GM18868 (cell line): ENCODE data around the gene BACE2.
"Not testable (repeated sequence)": the region's sequence is repeated elsewhere in the genome, so short reads cannot be mapped to it uniquely, and the experiment has no call there.

Experiments used
- ATAC-seq: cut with Tn5 transposase; IDR thresholded peaks from one replicate; pipeline ENCODE4 v1.9.1; 2021; ENCODE audit warnings: mild to moderate bottlenecking, moderate library complexity; ENCODE audit not compliant: unreplicated experiment

Gene BACE2

DNA sequence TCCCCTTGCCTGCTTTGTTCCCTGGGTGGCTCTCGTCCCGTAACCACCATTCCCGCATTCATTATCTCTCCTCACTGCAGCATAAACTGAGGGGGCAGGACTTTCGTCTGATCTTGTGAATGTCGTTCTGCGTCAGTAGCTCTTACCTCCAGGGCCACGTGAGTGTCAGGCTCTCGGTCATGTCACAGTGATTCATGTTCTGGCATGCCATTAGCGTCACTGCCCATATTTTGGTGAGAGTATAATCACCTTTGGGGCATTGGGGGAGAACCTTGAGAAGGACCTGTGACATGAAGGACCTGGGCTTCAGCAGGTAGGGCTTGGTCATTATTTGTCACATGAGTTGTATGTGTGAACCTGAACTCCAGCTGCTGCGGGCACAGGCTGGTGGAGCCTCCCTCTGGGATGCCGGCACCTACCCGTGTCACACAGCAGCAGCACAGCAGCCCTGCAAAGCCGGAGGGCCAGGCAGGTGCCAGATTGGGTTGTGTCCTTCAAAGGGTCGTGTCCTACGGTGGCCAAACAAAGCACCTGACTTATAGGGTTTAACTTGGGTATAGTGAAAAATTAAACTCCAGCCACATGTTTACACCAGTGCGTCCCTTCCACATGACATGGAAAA, 68.5 kb downstream of the BACE2 start:
- no peak for ATAC-seq

GRCh38 chr21:41238081-41238796, 70.3 kb downstream of the BACE2 start:
- not testable (repeated sequence) for ATAC-seq

DNA sequence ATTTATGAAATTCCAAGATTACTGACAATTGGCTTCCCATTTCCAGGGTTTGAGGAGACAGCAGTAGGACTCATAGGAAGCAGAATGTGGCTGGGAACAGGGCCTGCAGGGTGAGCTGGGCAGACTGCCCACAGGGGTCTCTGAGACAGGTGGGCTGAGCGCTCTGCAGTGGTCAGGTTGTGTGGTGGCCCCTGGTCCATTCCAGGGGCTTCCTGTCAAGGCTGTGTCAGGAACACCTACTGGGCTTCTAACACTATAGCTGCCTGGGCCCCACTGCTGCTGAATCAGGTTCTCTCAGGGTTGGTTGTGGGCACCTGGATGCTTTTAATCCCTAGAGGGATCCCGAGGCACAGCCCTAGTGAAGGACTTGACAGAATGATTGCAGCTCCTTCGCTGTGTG, 72.1 kb downstream of the BACE2 start:
- ATAC-seq: no peak

DNA sequence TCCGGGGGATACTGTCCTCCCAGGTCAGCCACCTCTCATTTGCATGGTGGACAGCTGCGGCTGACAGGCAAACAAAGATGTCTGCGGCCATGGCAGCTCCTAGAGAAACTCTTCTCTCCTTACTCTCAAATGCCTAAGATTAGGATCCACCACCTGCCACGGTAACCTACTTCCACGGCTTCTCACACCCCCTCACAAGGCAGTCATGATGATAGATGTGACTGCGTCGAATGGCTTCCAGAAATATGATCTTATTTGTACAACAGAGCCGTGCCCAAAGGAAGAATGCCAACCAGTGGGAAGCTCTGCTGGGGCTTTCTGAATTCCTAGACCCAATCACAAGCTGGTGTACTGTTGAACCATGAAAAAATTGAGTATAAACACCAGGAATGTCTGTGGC, 73.4 kb downstream of the BACE2 start:
- ATAC-seq: no peak

DNA sequence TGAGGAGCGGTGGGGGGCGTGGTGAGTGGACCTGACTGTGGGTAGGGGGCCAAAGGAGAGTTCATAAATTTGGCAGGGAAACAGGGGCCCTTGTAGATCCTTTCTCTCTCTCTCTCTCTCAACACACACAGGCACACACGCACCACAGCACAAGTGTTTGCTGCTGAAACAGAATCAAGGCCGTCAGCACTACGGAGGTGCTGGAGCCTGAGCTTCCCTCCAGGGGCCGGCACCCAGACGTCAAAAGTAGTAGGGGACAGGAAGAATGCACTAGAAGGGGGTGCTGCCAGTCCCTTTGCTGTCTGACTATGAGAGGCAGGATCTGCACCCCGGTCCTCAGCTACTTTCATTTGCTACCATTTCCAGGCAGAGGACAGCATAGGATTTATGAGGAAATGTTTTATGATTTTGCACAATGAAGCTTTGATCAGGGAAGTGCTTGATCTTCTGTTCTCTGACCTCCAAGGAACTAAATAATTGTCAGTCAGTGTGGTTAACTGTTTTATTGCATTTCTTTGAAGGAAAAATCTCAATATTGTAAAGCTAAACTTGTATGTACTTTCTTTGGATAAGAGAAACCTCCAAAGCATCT, 74.4 kb downstream of the BACE2 start:
- ATAC-seq: no peak

- ATAC-seq: no peak
These were observed 75.1 kb downstream of the BACE2 start for GRCh38 chr21:41243107-41243506.

DNA sequence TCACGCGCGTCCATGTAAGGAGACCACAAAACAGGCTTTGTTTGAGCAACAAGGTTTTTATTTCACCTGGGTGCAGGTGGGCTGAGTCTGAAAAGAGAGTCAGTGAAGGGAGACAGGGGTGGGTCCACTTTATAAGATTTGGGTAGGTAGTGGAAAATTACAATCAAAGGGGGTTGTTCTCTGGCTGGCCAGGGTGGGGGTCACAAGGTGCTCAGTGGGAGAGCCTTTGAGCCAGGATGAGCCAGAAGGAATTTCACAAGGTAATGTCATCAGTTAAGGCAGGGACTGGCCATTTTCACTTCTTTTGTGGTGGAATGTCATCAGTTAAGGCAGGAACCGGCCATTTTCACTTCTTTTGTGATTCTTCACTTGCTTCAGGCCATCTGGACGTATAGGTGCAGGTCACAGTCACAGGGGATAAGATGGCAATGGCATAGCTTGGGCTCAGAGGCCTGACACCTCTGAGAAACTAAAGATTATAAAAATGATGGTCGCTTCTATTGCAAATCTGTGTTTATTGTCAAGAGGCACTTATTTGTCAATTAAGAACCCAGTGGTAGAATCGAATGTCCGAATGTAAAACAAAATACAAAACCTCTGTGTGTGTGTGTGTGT, 76.4 kb downstream of the BACE2 start:
- ATAC-seq: not testable (repeated sequence)

DNA sequence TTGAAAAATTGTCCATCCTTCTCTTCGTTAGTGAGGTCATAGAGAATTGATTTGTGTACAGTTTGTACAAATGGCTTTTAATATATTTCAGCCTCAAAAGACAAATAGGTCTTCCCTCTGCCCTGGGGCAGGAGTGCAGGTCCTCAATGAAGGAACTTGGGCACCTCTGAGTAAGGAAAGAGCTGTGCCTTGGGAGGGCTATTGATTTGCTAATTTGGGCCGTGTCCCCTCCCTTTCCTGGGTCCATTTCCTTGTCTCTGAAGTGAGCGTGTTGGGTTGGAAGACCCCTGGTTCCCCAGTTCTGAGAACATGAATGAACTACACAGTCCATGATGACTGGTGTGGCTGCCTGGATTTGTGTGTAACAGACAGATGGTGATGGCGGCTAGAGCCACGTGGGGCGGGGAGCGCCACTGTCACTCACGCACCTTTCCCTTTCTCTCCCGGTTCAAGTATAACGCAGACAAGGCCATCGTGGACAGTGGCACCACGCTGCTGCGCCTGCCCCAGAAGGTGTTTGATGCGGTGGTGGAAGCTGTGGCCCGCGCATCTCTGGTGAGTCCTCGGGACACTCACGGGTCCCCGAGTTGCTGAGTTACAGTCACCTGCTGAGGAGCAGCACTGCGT, 77.7 kb downstream of the BACE2 start:
- ATAC-seq: no peak

DNA sequence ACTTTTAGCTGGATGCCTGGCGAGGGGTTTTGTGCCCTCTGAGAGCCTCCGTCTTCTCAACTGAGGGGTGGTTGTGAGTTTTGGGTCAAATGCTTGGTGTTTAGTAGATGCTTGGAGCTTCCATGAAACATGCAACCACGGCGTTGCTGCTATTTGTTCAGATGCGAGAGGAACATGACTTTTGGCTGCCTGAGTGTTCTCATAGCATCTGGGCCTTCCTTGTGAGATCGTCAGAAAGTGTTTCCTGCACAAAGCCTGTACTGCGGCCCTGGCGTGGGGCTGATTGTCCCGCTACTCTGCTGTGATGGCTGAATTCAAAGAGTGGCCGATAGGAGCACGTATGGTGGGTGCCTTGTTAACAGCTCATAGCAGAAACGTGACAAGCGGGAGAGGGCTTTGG, 78.8 kb downstream of the BACE2 start:
- ATAC-seq: no peak

- ATAC-seq: no peak
These were observed 79.9 kb downstream of the BACE2 start for GRCh38 chr21:41247561-41248545.

DNA sequence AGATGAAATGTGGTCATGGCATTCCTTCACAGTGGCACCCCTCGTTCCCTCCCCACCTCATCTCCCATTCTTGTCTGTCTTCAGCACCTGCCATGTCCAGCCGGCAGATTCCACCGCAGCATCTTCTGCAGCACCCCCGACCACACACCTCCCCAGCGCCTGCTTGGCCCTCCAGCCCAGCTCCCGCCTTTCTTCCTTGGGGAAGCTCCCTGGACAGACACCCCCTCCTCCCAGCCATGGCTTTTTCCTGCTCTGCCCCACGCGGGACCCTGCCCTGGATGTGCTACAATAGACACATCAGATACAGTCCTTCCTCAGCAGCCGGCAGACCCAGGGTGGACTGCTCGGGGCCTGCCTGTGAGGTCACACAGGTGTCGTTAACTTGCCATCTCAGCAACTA, 81.5 kb downstream of the BACE2 start:
- no peak for ATAC-seq

DNA sequence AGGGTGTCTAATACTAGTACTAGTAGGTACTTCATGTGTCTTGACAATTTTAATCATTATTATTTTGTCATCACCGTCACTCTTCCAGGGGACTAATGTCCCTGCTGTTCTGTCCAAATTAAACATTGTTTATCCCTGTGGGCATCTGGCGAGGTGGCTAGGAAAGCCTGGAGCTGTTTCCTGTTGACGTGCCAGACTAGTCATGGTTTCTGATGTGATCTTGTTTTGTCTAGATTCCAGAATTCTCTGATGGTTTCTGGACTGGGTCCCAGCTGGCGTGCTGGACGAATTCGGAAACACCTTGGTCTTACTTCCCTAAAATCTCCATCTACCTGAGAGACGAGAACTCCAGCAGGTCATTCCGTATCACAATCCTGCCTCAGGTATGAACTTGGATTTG, 82.6 kb downstream of the BACE2 start:
- ATAC-seq: no peak

DNA sequence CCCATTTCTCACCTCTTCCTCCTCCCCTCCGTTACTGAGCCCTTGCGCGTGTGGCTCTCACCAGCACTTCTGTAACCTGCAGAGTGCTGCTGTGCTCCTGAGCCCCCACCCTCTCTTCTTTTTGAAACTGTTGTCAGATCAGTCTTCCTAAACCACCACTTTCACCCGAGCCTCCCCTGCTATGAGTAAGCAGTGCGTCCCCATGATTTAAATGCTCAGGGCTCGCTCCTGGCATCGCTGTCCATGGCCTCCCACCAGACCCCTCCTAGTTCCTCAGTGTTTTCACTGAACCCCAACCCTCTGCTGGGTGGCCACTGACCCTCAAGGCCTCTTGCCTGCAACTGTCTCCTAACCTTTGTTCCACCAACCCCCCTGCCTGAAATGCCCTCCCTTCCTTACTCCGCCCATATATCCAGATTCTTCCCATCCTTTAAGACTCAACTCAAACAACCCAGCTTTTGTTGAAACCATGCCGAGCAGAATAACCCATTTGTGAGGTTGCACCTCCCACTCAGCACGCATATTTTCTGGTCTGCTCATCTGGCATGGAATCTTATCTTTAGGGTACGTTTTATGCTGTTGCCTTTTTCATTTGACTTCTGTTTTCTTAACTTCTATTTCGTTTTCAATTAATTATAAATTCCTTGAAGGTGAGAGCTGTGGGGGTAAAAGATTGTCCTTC, 84.1 kb downstream of the BACE2 start:
- no peak for ATAC-seq

DNA sequence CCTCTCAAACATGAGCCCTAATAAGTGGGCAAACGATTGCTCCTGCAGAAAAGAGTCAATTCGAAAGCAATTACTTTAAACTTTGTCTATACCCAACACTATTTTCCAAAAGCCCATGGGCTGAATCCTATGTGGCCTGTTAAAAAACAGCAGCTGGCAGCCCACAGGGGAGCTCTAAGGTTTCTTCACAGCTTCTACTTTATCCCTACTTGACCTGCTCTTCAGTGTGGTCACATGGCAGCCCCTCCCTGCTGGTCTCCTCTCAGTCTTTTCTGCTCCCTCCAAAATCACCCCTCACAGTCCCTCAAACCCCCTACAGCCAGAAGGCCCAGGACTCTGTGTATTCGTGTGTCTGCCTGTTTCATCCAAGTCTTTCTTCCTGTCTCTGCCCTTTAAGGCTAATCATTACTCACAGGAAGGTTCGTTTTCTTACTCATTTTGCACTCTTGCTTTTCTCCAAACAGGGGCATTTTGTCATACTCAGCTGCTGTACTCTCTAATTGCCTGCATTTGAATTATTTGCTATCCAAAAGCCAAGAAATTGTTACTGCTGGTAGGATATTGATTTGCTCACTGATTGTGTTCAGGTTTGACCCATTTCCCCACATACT, 86.2 kb downstream of the BACE2 start:
- no peak for ATAC-seq

- ATAC-seq: no peak
These were observed 87.2 kb downstream of the BACE2 start for GRCh38 chr21:41255190-41255589.

GRCh38 chr21:41256231-41256630, 88.3 kb downstream of the BACE2 start:
- ATAC-seq: not testable (repeated sequence)

GRCh38 chr21:41256771-41257702, 89.1 kb downstream of the BACE2 start:
- no peak for ATAC-seq

DNA sequence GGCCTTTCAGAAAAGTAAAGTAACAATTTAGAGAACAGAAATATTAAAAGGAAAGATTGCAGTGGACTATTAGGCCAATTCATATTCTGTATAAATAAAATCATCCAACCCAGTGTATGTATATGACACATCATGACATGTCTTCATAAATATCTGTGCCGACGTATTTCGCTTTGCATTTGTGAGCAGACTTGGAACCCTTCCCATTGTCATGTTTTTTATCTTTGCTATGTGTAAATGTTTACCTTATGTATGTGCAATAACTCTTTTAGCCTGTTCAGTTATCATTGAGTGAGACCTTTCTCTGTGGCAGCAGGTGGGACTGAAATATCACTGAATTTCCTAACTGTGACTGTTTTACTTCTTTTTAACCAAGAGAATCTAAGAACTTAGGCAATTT, 90.7 kb downstream of the BACE2 start:
- no peak for ATAC-seq
